SK-N-SH treated with all-trans-retinoic acid at 6 μM for 48 hours (cell line): ENCODE data around the gene BRD1.

ENCODE experiments used
- ATAC-seq: fragments of 200-7000 bp; cut with Tn5 transposase; 3 replicates; pipeline ENCODE4 v1.9.1; 2020; ENCODE audit warnings: mild to moderate bottlenecking, moderate library complexity
- ARNTL ChIP-seq: fragments of 450-650 bp; formaldehyde crosslinking; IDR thresholded peaks from 2 replicates; pipeline ENCODE4 v1.5.0; 2020; ENCODE audit warnings: low read depth, mild to moderate bottlenecking, moderate library complexity, borderline replicate concordance
- BACH2 ChIP-seq: fragments of 250-450 bp; sonication (Bioruptor Pico); IDR thresholded peaks from 2 replicates; pipeline ENCODE4 v1.9.0; 2021; ENCODE audit warnings: mild to moderate bottlenecking, borderline replicate concordance
- CREB5 ChIP-seq: fragments of 250-450 bp; sonication (Bioruptor Pico); IDR thresholded peaks from 2 replicates; pipeline ENCODE4 v1.5.1; 2020; ENCODE audit warnings: low read depth, mild to moderate bottlenecking, moderate library complexity
- CSDC2 ChIP-seq: fragments of 250-450 bp; sonication (Bioruptor Pico); IDR thresholded peaks from 2 replicates; pipeline ENCODE4 v1.5.0; 2020; ENCODE audit warnings: mild to moderate bottlenecking, moderate library complexity
- CSRNP3 ChIP-seq: fragments of 250-450 bp; sonication (Bioruptor Pico); IDR thresholded peaks from 2 replicates; pipeline ENCODE4 v1.5.1; 2021; ENCODE audit warnings: mild to moderate bottlenecking, moderate library complexity
- ESRRG ChIP-seq: fragments of 250-450 bp; sonication (Bioruptor Pico); IDR thresholded peaks from 2 replicates; pipeline ENCODE4 v1.6.1; 2021; ENCODE audit warnings: mild to moderate bottlenecking
- GLIS3 ChIP-seq: fragments of 250-450 bp; sonication (Bioruptor Pico); IDR thresholded peaks from 2 replicates; pipeline ENCODE4 v1.5.0; 2020; ENCODE audit warnings: mild to moderate bottlenecking, moderate library complexity
- ISL1 ChIP-seq: fragments of 250-450 bp; sonication (Bioruptor Pico); IDR thresholded peaks from 2 replicates; pipeline ENCODE4 v2.1.2; 2022; ENCODE audit warnings: mild to moderate bottlenecking, moderate library complexity
- OSR1 ChIP-seq: fragments of 250-450 bp; sonication (Bioruptor Pico); IDR thresholded peaks from 2 replicates; pipeline ENCODE4 v1.8.0; 2022; ENCODE audit warnings: moderate library complexity, mild to moderate bottlenecking, inconsistent platforms
- PATZ1 ChIP-seq: fragments of 250-450 bp; sonication (Bioruptor Pico); IDR thresholded peaks from 2 replicates; pipeline ENCODE4 v1.8.0; 2020; ENCODE audit warnings: mild to moderate bottlenecking, moderate library complexity, borderline replicate concordance
- POU6F1 ChIP-seq: fragments of 250-450 bp; sonication (Bioruptor Pico); IDR thresholded peaks from 2 replicates; pipeline ENCODE4 v1.8.0; 2021; ENCODE audit warnings: low read depth, mild to moderate bottlenecking, moderate library complexity, borderline replicate concordance
- PPARA ChIP-seq: fragments of 250-450 bp; sonication (Bioruptor Pico); IDR thresholded peaks from 2 replicates; pipeline ENCODE4 v1.5.0; 2020; ENCODE audit warnings: mild to moderate bottlenecking, borderline replicate concordance
- RARB ChIP-seq: fragments of 250-450 bp; sonication (Bioruptor Pico); IDR thresholded peaks from 2 replicates; pipeline ENCODE4 v1.8.0; 2021; ENCODE audit warnings: mild to moderate bottlenecking, moderate library complexity
- SNAI2 ChIP-seq: fragments of 250-450 bp; sonication (Bioruptor Pico); IDR thresholded peaks from 2 replicates; pipeline ENCODE4 v1.5.0; 2020; ENCODE audit warnings: mild to moderate bottlenecking, moderate library complexity
- TCF4 ChIP-seq: fragments of 250-450 bp; sonication (Bioruptor Pico); IDR thresholded peaks from 2 replicates; pipeline ENCODE4 v1.8.0; 2021; ENCODE audit warnings: mild to moderate bottlenecking, moderate library complexity, borderline replicate concordance
- TOX ChIP-seq: fragments of 250-450 bp; sonication (Bioruptor Pico); IDR thresholded peaks from 2 replicates; pipeline ENCODE4 v1.8.0; 2021; ENCODE audit warnings: mild to moderate bottlenecking, moderate library complexity, borderline replicate concordance
- TSHZ2 ChIP-seq: fragments of 250-450 bp; sonication (Bioruptor Pico); IDR thresholded peaks from 2 replicates; pipeline ENCODE4 v1.5.0; 2020; ENCODE audit warnings: mild to moderate bottlenecking, moderate library complexity
- ZC3H10 ChIP-seq: fragments of 250-450 bp; sonication (Bioruptor Pico); IDR thresholded peaks from 2 replicates; pipeline ENCODE4 v1.5.1; 2021; ENCODE audit warnings: mild to moderate bottlenecking, moderate library complexity
- ZFP3 ChIP-seq: fragments of 250-450 bp; sonication (Bioruptor Pico); IDR thresholded peaks from 2 replicates; pipeline ENCODE4 v1.5.0; 2020; ENCODE audit warnings: mild to moderate bottlenecking, moderate library complexity
- ZFP30 ChIP-seq: fragments of 450-650 bp; formaldehyde crosslinking; IDR thresholded peaks from 2 replicates; pipeline ENCODE4 v1.5.0; 2022; ENCODE audit warnings: mild to moderate bottlenecking, moderate library complexity
- ZNF565 ChIP-seq: fragments of 450-650 bp; formaldehyde crosslinking; conservative IDR thresholded peaks from 2 replicates; pipeline ENCODE4 v1.5.0; 2020; ENCODE audit warnings: low read depth, mild to moderate bottlenecking, moderate library complexity
- ZNF70 ChIP-seq: fragments of 450-650 bp; formaldehyde crosslinking; IDR thresholded peaks from 2 replicates; pipeline ENCODE4 v1.5.0; 2020; ENCODE audit warnings: mild to moderate bottlenecking, moderate library complexity
- ZNF8 ChIP-seq: fragments of 450-650 bp; formaldehyde crosslinking; IDR thresholded peaks from 2 replicates; pipeline ENCODE4 v1.5.0; 2020; ENCODE audit warnings: mild to moderate bottlenecking, moderate library complexity

BRD1 gene

GRCh38 chr22:49866646-49867045, 39.0 kb upstream of the BRD1 start:
- TF ChIP-seq TOX: no peak
- no peak for TF ChIP-seq CREB5 (CRISPR knock-in tag)
- TF ChIP-seq ZC3H10 (CRISPR knock-in tag): no peak
- no peak for TF ChIP-seq ZFP3 (CRISPR knock-in tag)
- no peak for TF ChIP-seq ZNF8 (CRISPR knock-in tag)
- no peak for TF ChIP-seq POU6F1
- no peak for TF ChIP-seq ISL1 (CRISPR knock-in tag)
- TF ChIP-seq TCF4 (CRISPR knock-in tag): no peak
- TF ChIP-seq BACH2 (CRISPR knock-in tag): no peak
- TF ChIP-seq RARB: no peak
- no peak for TF ChIP-seq ZNF70
- TF ChIP-seq OSR1 (CRISPR knock-in tag): no peak
- TF ChIP-seq SNAI2 (CRISPR knock-in tag): no peak
- no peak for TF ChIP-seq CSRNP3
- no peak for ATAC-seq

- ATAC-seq: no peak
- no peak for TF ChIP-seq ARNTL (CRISPR knock-in tag)
- no peak for TF ChIP-seq CSDC2 (CRISPR knock-in tag)
- no peak for TF ChIP-seq PPARA (CRISPR knock-in tag)
- no peak for TF ChIP-seq ZNF565 (CRISPR knock-in tag)
- TF ChIP-seq CREB5 (CRISPR knock-in tag): no peak
- TF ChIP-seq TOX: no peak
- no peak for TF ChIP-seq ZFP3 (CRISPR knock-in tag)
- no peak for TF ChIP-seq PATZ1 (CRISPR knock-in tag)
- TF ChIP-seq SNAI2 (CRISPR knock-in tag): no peak
- TF ChIP-seq ESRRG: no peak
- no peak for TF ChIP-seq ZC3H10 (CRISPR knock-in tag)
- TF ChIP-seq OSR1 (CRISPR knock-in tag): no peak
- no peak for TF ChIP-seq ISL1 (CRISPR knock-in tag)
- TF ChIP-seq POU6F1: no peak
- no peak for TF ChIP-seq ZFP30
- no peak for TF ChIP-seq BACH2 (CRISPR knock-in tag)
- TF ChIP-seq TCF4 (CRISPR knock-in tag): no peak
- TF ChIP-seq GLIS3 (CRISPR knock-in tag): no peak
Measured at GRCh38 chr22:49866134-49866533, 38.5 kb upstream of the BRD1 start.

- ATAC-seq: no peak
- TF ChIP-seq SNAI2 (CRISPR knock-in tag) (no peak), TSHZ2 (no peak), PPARA (CRISPR knock-in tag) (no peak), ISL1 (CRISPR knock-in tag) (no peak), POU6F1 (no peak), RARB (no peak), BACH2 (CRISPR knock-in tag) (no peak), ZNF70 (no peak), TOX (no peak), ZNF8 (CRISPR knock-in tag) (no peak), ZC3H10 (CRISPR knock-in tag) (no peak), CSDC2 (CRISPR knock-in tag) (no peak), ARNTL (CRISPR knock-in tag) (no peak), ZFP3 (CRISPR knock-in tag) (no peak), GLIS3 (CRISPR knock-in tag) (no peak), ZFP30 (no peak)
Measured at GRCh38 chr22:49865156-49865555, 37.5 kb upstream of the BRD1 start.
